ENCODE measurements around the gene GPC2. TPM values are rescaled to one million over a fixed set of nuclear protein-coding genes. Genes with fewer than 3 reads are reported as not detected.

GPC2 gene
- total RNA-seq, 1 experiment from 2014 or later, result 2.5 TPM

GRCh38 chr7:100169147-100169850 is 7.9 kb downstream of the GPC2 start:
- no peak for DNase-seq (ENCODE audit: low read depth)

- DNase-seq (ENCODE audit: low read depth), result peak; percentile 54
These were observed 9.3 kb downstream of the GPC2 start for GRCh38 chr7:100167912-100168323.

GRCh38 chr7:100166970-100167911 is 9.9 kb downstream of the GPC2 start:
- no peak for DNase-seq (ENCODE audit: low read depth)

GRCh38 chr7:100166317-100166940 is 10.8 kb downstream of the GPC2 start:
- no peak for DNase-seq (ENCODE audit: low read depth)

- no peak for DNase-seq (ENCODE audit: low read depth)
These were observed 13.3 kb downstream of the GPC2 start for GRCh38 chr7:100163871-100164270.

GRCh38 chr7:100163006-100163531 is 14.1 kb downstream of the GPC2 start:
- DNase-seq (ENCODE audit: low read depth), result no peak

- DNase-seq (ENCODE audit: low read depth), result no peak
These were observed 17.1 kb downstream of the GPC2 start for GRCh38 chr7:100160067-100160466.

- DNase-seq (ENCODE audit: low read depth), result peak; percentile 34
These were observed 18.0 kb downstream of the GPC2 start for GRCh38 chr7:100159099-100159623.

- DNase-seq (ENCODE audit: low read depth), result peak; percentile 84
These were observed 18.7 kb downstream of the GPC2 start, which contains the start of gene TRAPPC14 for GRCh38 chr7:100158229-100159098. Gene TRAPPC14 (minus strand): TSS chr7:100158723. CDS start chr7:100158499, 224 bp downstream.

- peak; percentile 54 for DNase-seq (ENCODE audit: low read depth)
These were observed 19.6 kb downstream of the GPC2 start for GRCh38 chr7:100157334-100158228.

- no peak for DNase-seq (ENCODE audit: low read depth)
These were observed 20.2 kb downstream of the GPC2 start for GRCh38 chr7:100157069-100157333.

GRCh38 chr7:100156331-100157068 is 20.7 kb downstream of the GPC2 start:
- no peak for DNase-seq (ENCODE audit: low read depth)

GRCh38 chr7:100155553-100156317 is 21.4 kb downstream of the GPC2 start:
- DNase-seq (ENCODE audit: low read depth), result no peak

- DNase-seq (ENCODE audit: low read depth), result no peak
These were observed 22.3 kb downstream of the GPC2 start for GRCh38 chr7:100154651-100155491.

GRCh38 chr7:100153708-100154535 is 23.3 kb downstream of the GPC2 start:
- DNase-seq (ENCODE audit: low read depth), result no peak

- DNase-seq (ENCODE audit: low read depth), result no peak
These were observed 24.1 kb downstream of the GPC2 start for GRCh38 chr7:100152937-100153666.

Measured in RPMI7951 (cell line).